Measurements from ENCODE around the gene FREM2.

DNA sequence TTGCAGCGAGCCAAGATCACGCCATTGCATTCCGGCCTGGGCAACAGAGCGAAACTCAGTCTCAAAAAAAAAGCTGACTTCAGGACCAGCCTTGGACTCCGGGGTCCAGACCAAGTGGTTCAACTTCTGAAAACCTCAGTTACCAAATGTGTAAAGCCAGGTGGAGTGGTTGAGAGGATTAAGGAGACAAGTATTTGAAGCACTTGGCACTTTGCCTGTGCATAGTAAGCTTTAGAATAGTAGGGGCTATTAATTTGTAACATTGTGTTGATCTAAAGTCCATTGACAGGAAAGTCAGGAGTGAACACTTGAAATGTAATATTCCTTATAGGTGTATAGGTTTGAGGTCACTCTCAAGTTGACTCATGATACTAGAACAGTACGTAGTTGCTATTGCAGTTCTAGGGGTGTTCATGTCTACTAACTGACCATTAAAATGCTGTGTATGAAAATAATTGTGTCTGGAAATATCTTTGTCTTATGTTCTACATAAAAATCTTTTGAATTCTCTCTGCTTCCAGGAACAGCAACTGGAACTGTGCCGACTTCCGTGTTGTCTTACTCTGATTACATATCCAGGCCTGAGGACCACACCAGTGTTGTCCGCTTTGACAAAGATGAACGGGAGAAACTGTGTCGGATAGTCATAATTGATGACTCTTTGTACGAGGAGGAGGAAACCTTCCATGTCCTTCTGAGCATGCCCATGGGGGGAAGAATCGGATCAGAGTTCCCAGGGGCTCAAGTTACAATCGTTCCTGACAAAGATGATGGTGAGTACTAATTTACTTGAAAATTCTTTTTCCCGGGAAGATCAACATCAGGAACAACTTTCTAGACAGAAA, 97.4 kb downstream of the FREM2 start:
- TF ChIP-seq ZNF510 (CRISPR knock-in tag; IDR thresholded peaks at IDR 0.05; ENCODE audit: low read depth), result no peak
- no peak for TF ChIP-seq STAT5B (CRISPR knock-in tag; IDR thresholded peaks at IDR 0.05)
- TF ChIP-seq MAFK (conservative IDR thresholded peaks at IDR 0.05 in 1 of 2, IDR thresholded peaks at IDR 0.05 in 1 of 2; ENCODE audit: low read length in 2 of 2), result no peak
- TF ChIP-seq CHD2 (IDR thresholded peaks at IDR 0.05; ENCODE audit: low read depth, low read length), result no peak
- no peak for TF ChIP-seq EZH2 (conservative IDR thresholded peaks at IDR 0.05; ENCODE audit: low read depth, low read length)
- TF ChIP-seq ZFP37 (CRISPR knock-in tag; IDR thresholded peaks at IDR 0.05; ENCODE audit: borderline replicate concordance), result no peak
- no peak for TF ChIP-seq EED (CRISPR knock-in tag; IDR thresholded peaks at IDR 0.05)
- no peak for TF ChIP-seq FOXP4 (CRISPR knock-in tag; IDR thresholded peaks at IDR 0.05)
- TF ChIP-seq ELK4 (CRISPR knock-in tag; IDR thresholded peaks at IDR 0.05; ENCODE audit: borderline replicate concordance), result no peak
